ENCODE data around the gene DNHD1. TPM values are rescaled to one million over a fixed set of nuclear protein-coding genes. Genes with fewer than 3 reads are reported as not detected.

Gene DNHD1
- total RNA-seq, 1 experiment from 2014 or later, result 10.6 TPM

GRCh38 chr11:6448574-6448973, 48.5 kb upstream of the DNHD1 start:
- intact Hi-C loops (cut with micrococcal nuclease; ENCODE audit: unreplicated experiment), result no loop called here
- POLR2A ChIA-PET, result no interaction called here

GRCh38 chr11:6452219-6452618, 44.9 kb upstream of the DNHD1 start:
- no peak overlapping the region for H3K27ac ChIP-seq (ENCODE audit: low read length)
- H3K27me3 ChIP-seq (ENCODE audit: control insufficient read depth, insufficient read depth, low read length), result no peaks in the 10 kb centered on the region
- POLR2A ChIA-PET, result no interaction called here
- no peaks in the 10 kb centered on the region; the same call in 1 of the 2 replicates for H3K36me3 ChIP-seq (ENCODE audit: control insufficient read depth, insufficient read depth, low read length)
- CTCF ChIA-PET, result interaction anchor here (1.0 kb wide), 1 partner anchor 73 kb away, joined by 4 read pairs; no protein-coding TSS in a partner anchor
- BruUV-seq (replicated peaks), result no TSS peak
- intact Hi-C loops (cut with micrococcal nuclease; ENCODE audit: unreplicated experiment), result no loop called here
- TF ChIP-seq CTCF (IDR thresholded peaks at IDR 0.05) (no peak), TCF7L2 (IDR thresholded peaks at IDR 0.05; ENCODE audit: low read depth, low read length) (no peak), SIN3A (IDR thresholded peaks at IDR 0.05; ENCODE audit: borderline replicate concordance, insufficient read depth, low read depth, low read length) (no peak), REST (IDR thresholded peaks at IDR 0.05; ENCODE audit: insufficient read depth in 1 of 2, low read depth in 2 of 2, low read length in 1 of 2) (no peak), POLR2AphosphoS5 (IDR thresholded peaks at IDR 0.05; ENCODE audit: low read depth, low read length) (no peak)
- no peaks in the 10 kb centered on the region for H3K4me1 ChIP-seq (ENCODE audit: control insufficient read depth, insufficient read depth, low read length)
- DNase-seq (ENCODE audit: low read depth, low spot score), result no peak
- in situ Hi-C loops (cut with HindIII; ENCODE audit: low pct_unique_long_range_greater_than_20kb, low sequenced_read_pairs), result no loop called here
- H3K9me3 ChIP-seq (ENCODE audit: control insufficient read depth, insufficient read depth, low read depth, low read length), result no peaks in the 10 kb centered on the region
- ATAC-seq, result no peak
- no peak overlapping the region for H3K4me3 ChIP-seq (ENCODE audit: low read depth in 2 of 2, low read length in 2 of 2)

More at GRCh38 chr11:6448574-6448973, 48.5 kb upstream of the DNHD1 start:
- ATAC-seq (no peak), DNase-seq (ENCODE audit: low read depth, low spot score) (no peak)
- CTCF ChIA-PET, result interaction anchor here (1.9 kb wide), 1 partner anchor 69 kb away, joined by 6 read pairs; no protein-coding TSS in a partner anchor
- Histone ChIP-seq H3K36me3 (ENCODE audit: control insufficient read depth, insufficient read depth, low read length) (no peaks in the 10 kb centered on the region; the same call in 1 of the 2 replicates), H3K27me3 (ENCODE audit: control insufficient read depth, insufficient read depth, low read length) (no peaks in the 10 kb centered on the region), H3K4me3 (ENCODE audit: low read depth in 2 of 2, low read length in 2 of 2) (no peak overlapping the region), H3K4me1 (ENCODE audit: control insufficient read depth, insufficient read depth, low read length) (no peaks in the 10 kb centered on the region), H3K9me3 (ENCODE audit: control insufficient read depth, insufficient read depth, low read depth, low read length) (no peaks in the 10 kb centered on the region), H3K27ac (ENCODE audit: low read length) (no peak overlapping the region)
- BruUV-seq (replicated peaks), result no TSS peak
- TF ChIP-seq REST (IDR thresholded peaks at IDR 0.05; ENCODE audit: insufficient read depth in 1 of 2, low read depth in 2 of 2, low read length in 1 of 2) (no peak), POLR2AphosphoS5 (IDR thresholded peaks at IDR 0.05; ENCODE audit: low read depth, low read length) (no peak), SIN3A (IDR thresholded peaks at IDR 0.05; ENCODE audit: borderline replicate concordance, insufficient read depth, low read depth, low read length) (no peak), TCF7L2 (IDR thresholded peaks at IDR 0.05; ENCODE audit: low read depth, low read length) (no peak), CTCF (IDR thresholded peaks at IDR 0.05) (no peak)
- in situ Hi-C loops (cut with HindIII; ENCODE audit: low pct_unique_long_range_greater_than_20kb, low sequenced_read_pairs), result no loop called here

Data from Panc1 (cell line).